ENCODE data around the gene ZBTB7C. TPM values are rescaled to one million over a fixed set of nuclear protein-coding genes. Genes with fewer than 3 reads are reported as not detected.

The ZBTB7C gene
- total RNA-seq, 1 donor from 2014 or later, result 0.15 TPM

- Histone ChIP-seq H3K9ac (no peak overlapping the region), H3K36me3 (no peaks in the 10 kb centered on the region), H3K27ac (no peak overlapping the region), H3K4me3 (no peak overlapping the region), H3K79me2 (ENCODE audit: low read depth) (no peaks in the 10 kb centered on the region), H3K27me3 (no peaks in the 10 kb centered on the region), H3F3A (ENCODE audit: low read depth) (no peaks in the 10 kb centered on the region), H4K20me1 (ENCODE audit: low read depth) (no peaks in the 10 kb centered on the region), H3K4me1 (peaks cover 6% of the 10 kb centered on the region), H2AFZ (replicated peaks) (no peak overlapping the region), H3K4me2 (no peak overlapping the region), H3K9me3 (ENCODE audit: low read depth) (no peaks in the 10 kb centered on the region)
- Mint-ChIP-seq H3K27ac (no peak overlapping the region), H3K36me3 (no peaks in the 10 kb centered on the region), H3K4me1 (peaks cover 6% of the 10 kb centered on the region), H3K4me3 (no peak overlapping the region), H3K9me3 (peaks cover 3% of the 10 kb centered on the region), H3K27me3 (ENCODE audit: insufficient read depth, low read depth) (peaks cover 3% of the 10 kb centered on the region)
- TF ChIP-seq EZH2phosphoT487 (IDR thresholded peaks at IDR 0.05), result no peak
- TF ChIP-seq CTCF (IDR thresholded peaks at IDR 0.05), result no peak
- no peak for TF ChIP-seq EZH2 (IDR thresholded peaks at IDR 0.05)
- DNase-seq (ENCODE audit: low spot score), result no peak
Measured at GRCh38 chr18:48195787-48196186, 213.4 kb downstream of the ZBTB7C start.

- no peak overlapping the region for H3K9ac ChIP-seq
- no peak overlapping the region for H3K4me2 ChIP-seq
- H3K79me2 ChIP-seq (ENCODE audit: low read depth), result no peaks in the 10 kb centered on the region
- no peak overlapping the region for H2AFZ ChIP-seq (replicated peaks)
- no peaks in the 10 kb centered on the region for H3K9me3 ChIP-seq (ENCODE audit: low read depth)
- Mint-ChIP-seq H3K27me3 (ENCODE audit: insufficient read depth, low read depth) (peaks cover 3% of the 10 kb centered on the region), H3K9me3 (peaks cover 3% of the 10 kb centered on the region), H3K36me3 (no peaks in the 10 kb centered on the region), H3K27ac (no peak overlapping the region), H3K4me3 (no peak overlapping the region), H3K4me1 (peaks cover 6% of the 10 kb centered on the region)
- no peak overlapping the region for H3K4me3 ChIP-seq
- no peaks in the 10 kb centered on the region for H4K20me1 ChIP-seq (ENCODE audit: low read depth)
- no peak for TF ChIP-seq CTCF (IDR thresholded peaks at IDR 0.05)
- TF ChIP-seq EZH2phosphoT487 (IDR thresholded peaks at IDR 0.05), result no peak
- no peak for TF ChIP-seq EZH2 (IDR thresholded peaks at IDR 0.05)
- peaks cover 6% of the 10 kb centered on the region for H3K4me1 ChIP-seq
- H3F3A ChIP-seq (ENCODE audit: low read depth), result no peaks in the 10 kb centered on the region
- DNase-seq (ENCODE audit: low spot score), result no peak
- H3K36me3 ChIP-seq, result no peaks in the 10 kb centered on the region
- H3K27me3 ChIP-seq, result no peaks in the 10 kb centered on the region
- H3K27ac ChIP-seq, result no peak overlapping the region
Measured at GRCh38 chr18:48194591-48195181, 214.5 kb downstream of the ZBTB7C start.

- peaks cover 7% of the 10 kb centered on the region for H3K4me1 Mint-ChIP-seq
- Histone ChIP-seq H3K36me3 (no peaks in the 10 kb centered on the region), H3K9me3 (ENCODE audit: low read depth) (no peaks in the 10 kb centered on the region), H3K4me2 (no peak overlapping the region), H3K9ac (no peak overlapping the region), H4K20me1 (ENCODE audit: low read depth) (no peaks in the 10 kb centered on the region), H3K4me1 (peaks cover 6% of the 10 kb centered on the region), H3K27me3 (no peaks in the 10 kb centered on the region), H3K27ac (no peak overlapping the region), H2AFZ (replicated peaks) (no peak overlapping the region), H3K79me2 (ENCODE audit: low read depth) (no peaks in the 10 kb centered on the region), H3F3A (ENCODE audit: low read depth) (no peaks in the 10 kb centered on the region), H3K4me3 (no peak overlapping the region)
- H3K27me3 Mint-ChIP-seq (ENCODE audit: insufficient read depth, low read depth), result peaks cover 3% of the 10 kb centered on the region
- no peak overlapping the region for H3K27ac Mint-ChIP-seq
- peaks cover 3% of the 10 kb centered on the region for H3K9me3 Mint-ChIP-seq
- TF ChIP-seq EZH2phosphoT487 (IDR thresholded peaks at IDR 0.05) (no peak), EZH2 (IDR thresholded peaks at IDR 0.05) (no peak), CTCF (IDR thresholded peaks at IDR 0.05) (no peak)
- DNase-seq (ENCODE audit: low spot score), result no peak
- H3K36me3 Mint-ChIP-seq, result no peaks in the 10 kb centered on the region
- no peak overlapping the region for H3K4me3 Mint-ChIP-seq
Measured at GRCh38 chr18:48193521-48194492, 215.4 kb downstream of the ZBTB7C start.
